Gastroesophageal sphincter (tissue), 4 donors: ENCODE measurements around the gene KCTD14. TPM values are rescaled to one million over a fixed set of nuclear protein-coding genes. Genes with fewer than 3 reads are reported as not detected.

ENCODE experiments used
- ATAC-seq: fragments of 150-250 bp; one replicate; pipeline ENCODE4 v1.9.1; 2016; ENCODE audit warnings: mild to moderate bottlenecking, moderate library complexity
- H3K27ac ChIP-seq, 4 donors: fragments of 200-600 bp; sonication (generic) in 3 of 4; 1 replicate in 3 of 4; 2 replicates in 1 of 4; pipeline ENCODE4 v1.5.1; 2016 to 2019
- H3K27me3 ChIP-seq: fragments of 200-600 bp; sonication (generic); one replicate; pipeline ENCODE4 v1.5.1; 2019
- H3K36me3 ChIP-seq, 2 donors: fragments of 200-600 bp; sonication (generic); one replicate each; pipeline ENCODE4 v1.5.1; 2019; ENCODE audit warnings: control low read depth in 1 of 2
- H3K4me1 ChIP-seq, 3 donors: fragments of 200-600 bp; sonication (generic); 1 replicate in 2 of 3; 2 replicates in 1 of 3; pipeline ENCODE4 v1.5.1; 2016 to 2019; ENCODE audit warnings: control low read depth in 2 of 3
- H3K4me3 ChIP-seq, 2 donors: fragments of 200-600 bp; sonication (generic); one replicate each; pipeline ENCODE4 v1.5.1; 2019; ENCODE audit warnings: mild to moderate bottlenecking in 1 of 2, moderate library complexity in 1 of 2
- H3K9me3 ChIP-seq, 3 donors: fragments of 200-600 bp; sonication (generic); one replicate each; pipeline ENCODE4 v1.5.1; 2017 to 2019; ENCODE audit warnings: control low read depth in 2 of 3
- EP300 ChIP-seq: sonication (generic); formaldehyde crosslinking; IDR thresholded peaks from one replicate; pipeline ENCODE4 v1.6.1; 2017; ENCODE audit warnings: antibody characterized with exemption, mild to moderate bottlenecking
- POLR2A ChIP-seq, 2 donors: fragments of 450-650 bp; IDR thresholded peaks; one replicate each; pipeline ENCODE4 v1.6.1; 2017; ENCODE audit warnings: antibody characterized with exemption in 2 of 2, mild to moderate bottlenecking in 2 of 2, moderate library complexity in 1 of 2
- POLR2AphosphoS5 ChIP-seq: sonication (generic); formaldehyde crosslinking; IDR thresholded peaks from one replicate; pipeline ENCODE4 v1.6.1; 2017; ENCODE audit warnings: antibody characterized with exemption
- WGBS, 2 donors: methylation state at CpG; one replicate each; pipeline ENCODE4 v1.1.5; 2018; ENCODE audit warnings: low coverage in 1 of 2; 5-methylcytosine and 5-hydroxymethylcytosine counted together
- total RNA-seq, 4 donors: library from RNA; depleted of rRNA; stranded (reverse); fragments of >200 nt; gene quantifications; one replicate each; pipeline ENCODE4 v1.1.0, GENCODE V29; 2016
- TF ChIP-seq, protein P1 (sequence below), 4 experiments: fragments of 200-600 bp in 2 of 4; fragments of 450-650 bp in 2 of 4; sonication (generic) in 1 of 4; IDR thresholded peaks; one replicate each; pipeline ENCODE4 v1.5.1; 2017 to 2019; ENCODE audit warnings: antibody characterized with exemption in 4 of 4, mild to moderate bottlenecking in 2 of 4, moderate library complexity in 2 of 4

Gene KCTD14, protein sequence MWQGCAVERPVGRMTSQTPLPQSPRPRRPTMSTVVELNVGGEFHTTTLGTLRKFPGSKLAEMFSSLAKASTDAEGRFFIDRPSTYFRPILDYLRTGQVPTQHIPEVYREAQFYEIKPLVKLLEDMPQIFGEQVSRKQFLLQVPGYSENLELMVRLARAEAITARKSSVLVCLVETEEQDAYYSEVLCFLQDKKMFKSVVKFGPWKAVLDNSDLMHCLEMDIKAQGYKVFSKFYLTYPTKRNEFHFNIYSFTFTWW
- 1 to 10 TPM in 3 of 4 donors, under 1 TPM in 1; 0.58 to 2.3 (median 1.4) TPM for total RNA-seq

DNA sequence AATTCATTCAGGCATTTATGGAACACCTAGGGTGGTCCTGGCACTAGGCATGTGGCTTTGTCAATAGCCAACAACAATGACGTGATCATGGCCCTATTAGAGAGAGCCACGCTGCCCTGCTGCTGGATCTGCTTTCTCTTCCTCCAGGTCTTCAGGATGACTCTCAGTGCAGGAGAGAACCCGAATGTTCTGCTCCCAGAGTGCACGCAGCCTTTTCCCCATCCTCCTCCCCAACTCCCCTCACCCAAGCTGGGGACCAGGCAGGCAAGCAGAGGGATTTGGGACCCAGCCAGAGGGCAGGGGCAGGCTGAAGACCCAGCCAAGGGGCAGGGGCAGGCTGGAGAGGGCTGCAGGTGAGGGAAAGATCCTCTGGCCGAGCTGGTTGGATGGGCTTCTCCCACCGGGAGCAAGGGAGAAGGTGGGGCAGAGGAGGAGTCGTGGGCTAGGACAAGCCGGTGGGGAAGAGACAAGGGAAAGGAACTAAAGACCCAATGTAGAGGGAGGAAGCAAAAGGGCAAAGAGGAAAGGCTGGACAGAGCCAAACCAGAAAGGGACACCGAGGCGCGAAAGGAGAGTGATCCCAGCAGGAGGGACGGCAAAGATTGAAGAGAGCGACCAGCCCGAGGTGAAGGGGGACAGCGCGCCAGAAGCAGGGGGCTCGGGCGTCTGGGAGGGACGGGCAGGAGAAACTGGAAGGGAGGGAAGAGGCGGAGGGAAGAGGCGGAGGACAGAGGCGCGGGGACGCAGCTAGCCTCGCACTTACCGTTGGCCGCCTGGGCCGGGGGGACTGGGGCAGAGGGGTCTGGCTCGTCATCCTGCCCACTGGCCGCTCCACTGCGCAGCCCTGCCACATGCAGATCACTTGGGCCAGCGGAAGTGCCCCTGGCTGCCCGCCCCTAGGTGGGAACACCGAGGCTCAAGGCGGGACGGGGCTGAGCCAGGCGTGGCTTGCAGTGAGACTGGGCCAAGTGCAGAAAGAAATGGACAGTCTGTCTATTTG, at the start of gene KCTD14:
TSS of gene KCTD14 (minus strand) at position 880 of the 1,000 bp plus-strand sequence. CDS start at position 853, 27 bp downstream.
- TF ChIP-seq POLR2A (IDR thresholded peaks at IDR 0.05) (no peak), POLR2AphosphoS5 (peak; percentile 18)
- TF ChIP-seq, protein P1, sequence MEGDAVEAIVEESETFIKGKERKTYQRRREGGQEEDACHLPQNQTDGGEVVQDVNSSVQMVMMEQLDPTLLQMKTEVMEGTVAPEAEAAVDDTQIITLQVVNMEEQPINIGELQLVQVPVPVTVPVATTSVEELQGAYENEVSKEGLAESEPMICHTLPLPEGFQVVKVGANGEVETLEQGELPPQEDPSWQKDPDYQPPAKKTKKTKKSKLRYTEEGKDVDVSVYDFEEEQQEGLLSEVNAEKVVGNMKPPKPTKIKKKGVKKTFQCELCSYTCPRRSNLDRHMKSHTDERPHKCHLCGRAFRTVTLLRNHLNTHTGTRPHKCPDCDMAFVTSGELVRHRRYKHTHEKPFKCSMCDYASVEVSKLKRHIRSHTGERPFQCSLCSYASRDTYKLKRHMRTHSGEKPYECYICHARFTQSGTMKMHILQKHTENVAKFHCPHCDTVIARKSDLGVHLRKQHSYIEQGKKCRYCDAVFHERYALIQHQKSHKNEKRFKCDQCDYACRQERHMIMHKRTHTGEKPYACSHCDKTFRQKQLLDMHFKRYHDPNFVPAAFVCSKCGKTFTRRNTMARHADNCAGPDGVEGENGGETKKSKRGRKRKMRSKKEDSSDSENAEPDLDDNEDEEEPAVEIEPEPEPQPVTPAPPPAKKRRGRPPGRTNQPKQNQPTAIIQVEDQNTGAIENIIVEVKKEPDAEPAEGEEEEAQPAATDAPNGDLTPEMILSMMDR (IDR thresholded peaks at IDR 0.05): no peak
- Histone ChIP-seq H3K4me3 (peak within 1 kb of the TSS; percentile 43 to 58), H3K9me3 (no peaks in the 10 kb centered on the region), H3K36me3 (no peaks in the 10 kb centered on the region), H3K4me1 (peaks cover 0 to 9% (median 0%) of the 10 kb centered on the region in 3 donors), H3K27me3 (no peaks in the 10 kb centered on the region), H3K27ac (peak within 1 kb of the TSS in 3 of 4 donors; percentile 54 to 65 (median 63))
- ATAC-seq: peak; percentile 70
- 4% methylated on average over 25 to 27 of the region's 37 CpGs for WGBS, 2 donors

DNA sequence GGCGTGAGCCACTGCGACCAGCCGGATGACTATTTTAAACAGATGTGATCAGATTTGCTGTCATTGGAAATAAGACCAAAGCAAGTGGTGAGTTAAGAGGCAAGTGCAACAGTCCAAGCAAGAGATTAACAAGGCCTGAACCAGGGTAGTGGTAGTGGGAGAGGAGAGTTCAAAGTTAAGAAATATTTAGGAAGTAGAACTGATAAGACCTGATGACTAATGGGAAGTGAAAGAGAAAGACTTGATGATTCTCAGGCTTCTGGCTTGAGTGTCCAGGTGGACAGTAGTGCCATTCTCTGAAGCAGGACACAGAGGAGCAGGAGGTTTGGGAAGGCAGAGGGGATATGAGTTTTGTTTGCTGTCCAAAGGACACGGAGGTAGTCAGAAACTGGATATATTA, 49.4 kb upstream of the KCTD14 start:
- Histone ChIP-seq H3K4me3 (no peak overlapping the region), H3K9me3 (no peaks in the 10 kb centered on the region), H3K36me3 (peaks cover 0 to 53% of the 10 kb centered on the region in 2 donors), H3K4me1 (peaks cover 5 to 33% (median 14%) of the 10 kb centered on the region in 3 donors), H3K27me3 (no peaks in the 10 kb centered on the region), H3K27ac (no peak overlapping the region)
- WGBS, 2 donors: 100% methylated on average over 2 of the region's 4 CpGs; no CpG with 5 or more reads in 1 of the 2 donors
- TF ChIP-seq POLR2A (IDR thresholded peaks at IDR 0.05) (no peak), EP300 (no peak), POLR2AphosphoS5 (no peak)
- TF ChIP-seq, protein P1 (IDR thresholded peaks at IDR 0.05): no peak
- no peak for ATAC-seq

- Histone ChIP-seq H3K4me1 (peaks cover 0 to 26% (median 8%) of the 10 kb centered on the region in 3 donors), H3K9me3 (no peaks in the 10 kb centered on the region), H3K27ac (no peak overlapping the region), H3K36me3 (peaks cover 0 to 57% of the 10 kb centered on the region in 2 donors), H3K4me3 (no peak overlapping the region), H3K27me3 (no peaks in the 10 kb centered on the region)
- ATAC-seq: no peak
- WGBS, 2 donors: 52 to 58% methylated on average over 3 of the region's 3 CpGs
- TF ChIP-seq EP300 (no peak), POLR2AphosphoS5 (no peak), POLR2A (IDR thresholded peaks at IDR 0.05) (no peak)
- TF ChIP-seq, protein P1 (IDR thresholded peaks at IDR 0.05): no peak
Measured at GRCh38 chr11:78071717-78072116, 48.6 kb upstream of the KCTD14 start.

DNA sequence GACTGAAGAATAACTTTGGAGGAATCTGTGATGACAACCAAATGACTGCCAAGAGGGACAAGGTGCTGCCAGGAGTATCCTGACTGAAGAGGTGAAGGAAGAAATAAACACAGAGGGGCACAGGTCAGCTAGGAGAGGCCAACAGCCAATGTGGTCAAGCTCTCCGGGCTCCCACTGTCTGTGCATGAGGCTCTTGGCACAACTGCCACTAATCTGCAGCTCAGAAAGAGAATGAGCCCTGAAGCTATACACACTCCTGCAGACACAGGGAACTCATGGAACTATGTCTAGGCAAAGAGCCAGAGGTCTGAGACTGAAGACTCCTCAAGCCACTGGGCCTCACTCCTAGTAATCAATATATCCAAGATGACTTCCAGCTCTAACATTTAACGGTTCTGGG, 47.5 kb upstream of the KCTD14 start:
- TF ChIP-seq EP300 (no peak), POLR2AphosphoS5 (no peak), POLR2A (IDR thresholded peaks at IDR 0.05) (no peak)
- TF ChIP-seq, protein P1 (IDR thresholded peaks at IDR 0.05): no peak
- Histone ChIP-seq H3K27me3 (no peaks in the 10 kb centered on the region), H3K9me3 (no peaks in the 10 kb centered on the region), H3K36me3 (peaks cover 0 to 57% of the 10 kb centered on the region in 2 donors), H3K4me1 (peaks cover 0 to 15% (median 2%) of the 10 kb centered on the region in 3 donors), H3K4me3 (no peak overlapping the region), H3K27ac (no peak overlapping the region)
- WGBS, 2 donors: 47 to 65% methylated on average over 2 of the region's 2 CpGs
- ATAC-seq: no peak
